Sigmoid colon (tissue), 4 donors: ENCODE data around the gene LSM14A.

Experiments used
- POLR2A ChIP-seq, 2 donors: fragments of 450-650 bp; IDR thresholded peaks; one replicate each; pipeline ENCODE4 v1.6.1; 2016; ENCODE audit warnings: antibody characterized with exemption in 2 of 2, mild to moderate bottlenecking in 2 of 2, moderate library complexity in 2 of 2
- POLR2AphosphoS5 ChIP-seq, 4 donors: sonication (generic); formaldehyde crosslinking; IDR thresholded peaks; one replicate each; pipeline ENCODE4 v1.6.1; 2017; ENCODE audit warnings: antibody characterized with exemption in 4 of 4
- TF ChIP-seq, protein P1 (sequence below), 4 experiments: fragments of 450-650 bp in 3 of 4; fragments of 200-600 bp in 1 of 4; IDR thresholded peaks; one replicate each; pipeline ENCODE4 v1.5.1; 2016 to 2019; ENCODE audit warnings: antibody characterized with exemption in 4 of 4, mild to moderate bottlenecking in 3 of 4, moderate library complexity in 2 of 4

DNA sequence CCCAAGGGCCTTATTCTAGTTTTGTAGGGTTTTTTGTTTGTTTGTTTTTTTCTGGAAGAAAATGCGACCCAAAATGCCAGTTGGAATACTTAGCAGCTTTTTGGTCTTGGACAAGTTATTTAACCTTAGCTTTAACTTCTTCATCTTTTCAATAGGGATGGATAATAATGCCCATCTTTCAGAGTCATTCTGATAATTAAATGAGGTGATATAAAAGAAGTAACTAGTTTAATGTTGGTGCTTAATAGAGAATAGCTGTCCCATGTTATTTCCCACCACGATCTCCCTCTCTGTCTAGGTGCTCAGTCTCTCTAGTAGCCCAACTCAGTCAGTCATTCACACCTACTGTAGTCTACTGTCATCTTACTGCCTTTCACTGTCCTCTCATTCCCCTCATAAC is 8.0 kb downstream of the LSM14A start:
- TF ChIP-seq POLR2A (IDR thresholded peaks at IDR 0.05) (no peak), POLR2AphosphoS5 (IDR thresholded peaks at IDR 0.05) (no peak)
- TF ChIP-seq, protein P1, sequence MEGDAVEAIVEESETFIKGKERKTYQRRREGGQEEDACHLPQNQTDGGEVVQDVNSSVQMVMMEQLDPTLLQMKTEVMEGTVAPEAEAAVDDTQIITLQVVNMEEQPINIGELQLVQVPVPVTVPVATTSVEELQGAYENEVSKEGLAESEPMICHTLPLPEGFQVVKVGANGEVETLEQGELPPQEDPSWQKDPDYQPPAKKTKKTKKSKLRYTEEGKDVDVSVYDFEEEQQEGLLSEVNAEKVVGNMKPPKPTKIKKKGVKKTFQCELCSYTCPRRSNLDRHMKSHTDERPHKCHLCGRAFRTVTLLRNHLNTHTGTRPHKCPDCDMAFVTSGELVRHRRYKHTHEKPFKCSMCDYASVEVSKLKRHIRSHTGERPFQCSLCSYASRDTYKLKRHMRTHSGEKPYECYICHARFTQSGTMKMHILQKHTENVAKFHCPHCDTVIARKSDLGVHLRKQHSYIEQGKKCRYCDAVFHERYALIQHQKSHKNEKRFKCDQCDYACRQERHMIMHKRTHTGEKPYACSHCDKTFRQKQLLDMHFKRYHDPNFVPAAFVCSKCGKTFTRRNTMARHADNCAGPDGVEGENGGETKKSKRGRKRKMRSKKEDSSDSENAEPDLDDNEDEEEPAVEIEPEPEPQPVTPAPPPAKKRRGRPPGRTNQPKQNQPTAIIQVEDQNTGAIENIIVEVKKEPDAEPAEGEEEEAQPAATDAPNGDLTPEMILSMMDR (IDR thresholded peaks at IDR 0.05): no peak
